ENCODE data around the gene RIC8A.

DNA sequence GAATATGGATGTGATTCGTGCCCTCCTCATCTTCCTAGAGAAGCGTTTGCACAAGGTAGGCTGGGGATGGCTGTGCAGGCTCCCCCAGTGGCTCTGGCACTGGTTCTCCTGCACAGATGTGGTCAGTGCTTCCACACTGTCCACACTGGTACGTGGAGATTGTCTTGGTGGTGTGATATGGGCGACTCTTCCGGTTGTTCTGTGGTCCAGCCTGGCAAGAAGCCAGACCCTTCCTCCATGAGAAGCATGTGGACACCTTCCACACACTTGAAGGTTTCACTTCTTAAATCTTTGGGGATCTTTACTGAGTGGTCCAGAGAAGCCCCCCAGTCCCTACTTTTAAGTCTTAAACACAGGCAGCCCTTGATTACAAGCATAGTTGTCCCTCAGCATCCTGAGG is 3.8 kb downstream of the RIC8A start:
- TF ChIP-seq SIN3A (IDR thresholded peaks at IDR 0.05; ENCODE audit: borderline replicate concordance, low read depth, low read length) (no peak), SMC3 (IDR thresholded peaks at IDR 0.05; ENCODE audit: low read depth, low read length) (no peak)
- TF ChIP-seq, protein P1, sequence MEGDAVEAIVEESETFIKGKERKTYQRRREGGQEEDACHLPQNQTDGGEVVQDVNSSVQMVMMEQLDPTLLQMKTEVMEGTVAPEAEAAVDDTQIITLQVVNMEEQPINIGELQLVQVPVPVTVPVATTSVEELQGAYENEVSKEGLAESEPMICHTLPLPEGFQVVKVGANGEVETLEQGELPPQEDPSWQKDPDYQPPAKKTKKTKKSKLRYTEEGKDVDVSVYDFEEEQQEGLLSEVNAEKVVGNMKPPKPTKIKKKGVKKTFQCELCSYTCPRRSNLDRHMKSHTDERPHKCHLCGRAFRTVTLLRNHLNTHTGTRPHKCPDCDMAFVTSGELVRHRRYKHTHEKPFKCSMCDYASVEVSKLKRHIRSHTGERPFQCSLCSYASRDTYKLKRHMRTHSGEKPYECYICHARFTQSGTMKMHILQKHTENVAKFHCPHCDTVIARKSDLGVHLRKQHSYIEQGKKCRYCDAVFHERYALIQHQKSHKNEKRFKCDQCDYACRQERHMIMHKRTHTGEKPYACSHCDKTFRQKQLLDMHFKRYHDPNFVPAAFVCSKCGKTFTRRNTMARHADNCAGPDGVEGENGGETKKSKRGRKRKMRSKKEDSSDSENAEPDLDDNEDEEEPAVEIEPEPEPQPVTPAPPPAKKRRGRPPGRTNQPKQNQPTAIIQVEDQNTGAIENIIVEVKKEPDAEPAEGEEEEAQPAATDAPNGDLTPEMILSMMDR (IDR thresholded peaks at IDR 0.05) = no peak
- TF ChIP-seq, protein P2, sequence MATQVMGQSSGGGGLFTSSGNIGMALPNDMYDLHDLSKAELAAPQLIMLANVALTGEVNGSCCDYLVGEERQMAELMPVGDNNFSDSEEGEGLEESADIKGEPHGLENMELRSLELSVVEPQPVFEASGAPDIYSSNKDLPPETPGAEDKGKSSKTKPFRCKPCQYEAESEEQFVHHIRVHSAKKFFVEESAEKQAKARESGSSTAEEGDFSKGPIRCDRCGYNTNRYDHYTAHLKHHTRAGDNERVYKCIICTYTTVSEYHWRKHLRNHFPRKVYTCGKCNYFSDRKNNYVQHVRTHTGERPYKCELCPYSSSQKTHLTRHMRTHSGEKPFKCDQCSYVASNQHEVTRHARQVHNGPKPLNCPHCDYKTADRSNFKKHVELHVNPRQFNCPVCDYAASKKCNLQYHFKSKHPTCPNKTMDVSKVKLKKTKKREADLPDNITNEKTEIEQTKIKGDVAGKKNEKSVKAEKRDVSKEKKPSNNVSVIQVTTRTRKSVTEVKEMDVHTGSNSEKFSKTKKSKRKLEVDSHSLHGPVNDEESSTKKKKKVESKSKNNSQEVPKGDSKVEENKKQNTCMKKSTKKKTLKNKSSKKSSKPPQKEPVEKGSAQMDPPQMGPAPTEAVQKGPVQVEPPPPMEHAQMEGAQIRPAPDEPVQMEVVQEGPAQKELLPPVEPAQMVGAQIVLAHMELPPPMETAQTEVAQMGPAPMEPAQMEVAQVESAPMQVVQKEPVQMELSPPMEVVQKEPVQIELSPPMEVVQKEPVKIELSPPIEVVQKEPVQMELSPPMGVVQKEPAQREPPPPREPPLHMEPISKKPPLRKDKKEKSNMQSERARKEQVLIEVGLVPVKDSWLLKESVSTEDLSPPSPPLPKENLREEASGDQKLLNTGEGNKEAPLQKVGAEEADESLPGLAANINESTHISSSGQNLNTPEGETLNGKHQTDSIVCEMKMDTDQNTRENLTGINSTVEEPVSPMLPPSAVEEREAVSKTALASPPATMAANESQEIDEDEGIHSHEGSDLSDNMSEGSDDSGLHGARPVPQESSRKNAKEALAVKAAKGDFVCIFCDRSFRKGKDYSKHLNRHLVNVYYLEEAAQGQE (IDR thresholded peaks at IDR 0.05; ENCODE audit: low read depth, low read length) = no peak
